Smooth muscle cell (in vitro differentiated cells): ENCODE measurements around the gene ZNF282. TPM values are rescaled to one million over a fixed set of nuclear protein-coding genes. Genes with fewer than 3 reads are reported as not detected.

Experiments
- DNase-seq: peaks from one replicate; lab custom pipeline; 2025; ENCODE audit not compliant: unreplicated experiment; lab: John Stamatoyannopoulos, UW
- H2AFZ ChIP-seq: fragments of 200-600 bp; sonication (generic); 2 replicates; pipeline ENCODE4 v1.6.0; 2016; ENCODE audit warnings: antibody characterized with exemption, low read depth, mild to moderate bottlenecking
- H3F3A ChIP-seq: fragments of 200-600 bp; sonication (generic); 2 replicates; pipeline ENCODE4 v1.6.0; 2017; ENCODE audit warnings: antibody characterized with exemption, low read depth
- H3K27ac ChIP-seq: fragments of 200-600 bp; sonication (generic); 2 replicates; pipeline ENCODE4 v1.5.1; 2016; ENCODE audit warnings: low read depth, mild to moderate bottlenecking
- H3K27me3 ChIP-seq: fragments of 200-600 bp; sonication (generic); 2 replicates; pipeline ENCODE4 v1.6.1; 2016; ENCODE audit warnings: low read depth, mild to moderate bottlenecking
- H3K36me3 ChIP-seq: fragments of 200-600 bp; sonication (generic); 2 replicates; pipeline ENCODE4 v1.5.1; 2016; ENCODE audit warnings: low read depth
- H3K4me1 ChIP-seq: fragments of 200-600 bp; sonication (generic); 2 replicates; pipeline ENCODE4 v1.5.1; 2016; ENCODE audit warnings: low read depth
- H3K4me2 ChIP-seq: fragments of 200-600 bp; sonication (generic); 2 replicates; pipeline ENCODE4 v1.6.0; 2016; ENCODE audit warnings: mild to moderate bottlenecking
- H3K4me3 ChIP-seq: fragments of 200-600 bp; sonication (generic); 2 replicates; pipeline ENCODE4 v1.5.1; 2016; ENCODE audit warnings: mild to moderate bottlenecking
- H3K79me2 ChIP-seq: fragments of 200-600 bp; sonication (generic); 2 replicates; pipeline ENCODE4 v1.6.0; 2016; ENCODE audit warnings: low read depth, mild to moderate bottlenecking
- H3K9ac ChIP-seq: fragments of 200-600 bp; sonication (generic); 2 replicates; pipeline ENCODE4 v1.6.0; 2016; ENCODE audit warnings: low read depth
- H3K9me3 ChIP-seq: fragments of 200-600 bp; sonication (generic); replicated peaks from 2 replicates; pipeline ENCODE4 v1.5.1; 2016; ENCODE audit warnings: low read depth
- H4K20me1 ChIP-seq: fragments of 200-600 bp; sonication (generic); 2 replicates; pipeline ENCODE4 v1.6.0; 2016; ENCODE audit warnings: low read depth
- WGBS: methylation state at CpG from one replicate; pipeline ENCODE4 v1.1.7; 2016; ENCODE audit warnings: low lambda C conversion rate; 5-methylcytosine and 5-hydroxymethylcytosine counted together
- polyA plus RNA-seq: library from polyadenylated mRNA; unstranded; fragments of >200 nt; fragmentation: Nextera tagmentation; extraction: Ambion mirVana; gene quantifications from 2 replicates; pipeline ENCODE4 v1.2.1, GENCODE V29; 2016
- total RNA-seq: library from RNA; depleted of rRNA; stranded (reverse); fragments of >200 nt; gene quantifications from 2 replicates; pipeline ENCODE4 v1.2.3, GENCODE V29; 2014
- TF ChIP-seq, protein P1 (sequence below): fragments of 200-600 bp; sonication (generic); IDR thresholded peaks from 2 replicates; pipeline ENCODE4 v1.5.1; 2017; ENCODE audit warnings: borderline replicate concordance, mild to moderate bottlenecking, antibody characterized with exemption; ENCODE audit not compliant: insufficient read depth, poor library complexity, severe bottlenecking

Gene ZNF282
- total and polyA plus RNA-seq, 2 experiments from 2014 or later, result 5.0 to 8.9 TPM

DNA sequence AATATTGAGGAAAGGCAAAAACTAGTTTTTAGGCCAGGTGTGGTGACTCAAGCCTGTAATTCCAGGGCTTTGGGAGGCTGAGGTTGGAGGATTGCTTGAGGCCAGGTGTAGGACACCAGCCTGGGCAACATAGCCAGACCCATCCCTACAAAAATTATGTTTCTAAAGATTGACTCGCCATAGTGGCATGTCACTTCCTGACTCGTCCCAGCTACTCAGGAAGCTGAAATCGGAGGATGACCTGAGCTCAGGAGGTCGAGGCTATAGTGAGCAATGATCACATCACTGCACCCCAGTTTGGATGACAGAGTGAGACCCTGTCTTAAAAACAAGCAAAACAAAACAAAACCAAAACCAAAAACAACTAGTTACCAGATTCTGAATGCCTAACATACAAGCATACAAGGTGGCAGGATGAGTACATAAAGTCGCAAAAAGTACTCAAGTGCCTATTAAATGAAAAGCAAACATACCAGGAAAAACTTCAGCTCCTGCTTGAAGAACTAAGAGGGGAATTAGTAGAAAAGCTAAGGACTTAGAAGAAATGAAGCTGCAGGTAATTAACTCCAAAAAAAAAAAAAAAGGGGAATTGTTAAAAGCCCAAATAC lies 34.0 kb upstream of the ZNF282 start:
- 70% methylated on average over 5 of the region's 5 CpGs for WGBS
- TF ChIP-seq, protein P1, sequence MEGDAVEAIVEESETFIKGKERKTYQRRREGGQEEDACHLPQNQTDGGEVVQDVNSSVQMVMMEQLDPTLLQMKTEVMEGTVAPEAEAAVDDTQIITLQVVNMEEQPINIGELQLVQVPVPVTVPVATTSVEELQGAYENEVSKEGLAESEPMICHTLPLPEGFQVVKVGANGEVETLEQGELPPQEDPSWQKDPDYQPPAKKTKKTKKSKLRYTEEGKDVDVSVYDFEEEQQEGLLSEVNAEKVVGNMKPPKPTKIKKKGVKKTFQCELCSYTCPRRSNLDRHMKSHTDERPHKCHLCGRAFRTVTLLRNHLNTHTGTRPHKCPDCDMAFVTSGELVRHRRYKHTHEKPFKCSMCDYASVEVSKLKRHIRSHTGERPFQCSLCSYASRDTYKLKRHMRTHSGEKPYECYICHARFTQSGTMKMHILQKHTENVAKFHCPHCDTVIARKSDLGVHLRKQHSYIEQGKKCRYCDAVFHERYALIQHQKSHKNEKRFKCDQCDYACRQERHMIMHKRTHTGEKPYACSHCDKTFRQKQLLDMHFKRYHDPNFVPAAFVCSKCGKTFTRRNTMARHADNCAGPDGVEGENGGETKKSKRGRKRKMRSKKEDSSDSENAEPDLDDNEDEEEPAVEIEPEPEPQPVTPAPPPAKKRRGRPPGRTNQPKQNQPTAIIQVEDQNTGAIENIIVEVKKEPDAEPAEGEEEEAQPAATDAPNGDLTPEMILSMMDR, result no peak
- no peak overlapping the region for H3K4me3 ChIP-seq
- H3F3A ChIP-seq, result no peaks in the 10 kb centered on the region
- no peaks in the 10 kb centered on the region for H3K4me1 ChIP-seq
- H3K9me3 ChIP-seq, result no peaks in the 10 kb centered on the region
- H3K9ac ChIP-seq, result no peak overlapping the region
- H4K20me1 ChIP-seq, result peaks cover 48% of the 10 kb centered on the region
- no peak overlapping the region for H2AFZ ChIP-seq
- H3K27ac ChIP-seq, result no peak overlapping the region
- no peak for DNase-seq
- no peak overlapping the region for H3K4me2 ChIP-seq
- peaks cover 38% of the 10 kb centered on the region for H3K79me2 ChIP-seq
- H3K36me3 ChIP-seq, result peaks cover 10% of the 10 kb centered on the region
- H3K27me3 ChIP-seq, result no peaks in the 10 kb centered on the region

DNA sequence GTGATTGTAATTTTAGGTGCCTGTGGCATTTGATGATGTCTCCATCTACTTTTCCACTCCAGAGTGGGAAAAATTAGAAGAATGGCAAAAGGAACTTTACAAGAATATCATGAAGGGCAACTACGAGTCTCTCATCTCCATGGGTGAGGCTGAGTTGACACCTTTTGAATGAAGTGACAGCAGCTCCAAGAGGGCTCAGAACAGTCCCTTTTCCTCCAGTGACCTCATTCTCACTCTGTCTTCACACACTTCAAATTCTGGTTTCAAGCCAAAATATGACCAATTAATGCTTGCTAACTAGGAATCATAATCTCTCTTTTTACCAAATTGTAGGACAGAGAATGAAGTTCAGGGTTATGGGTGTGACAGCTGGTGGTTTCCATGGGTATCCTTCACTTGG lies 29.2 kb upstream of the ZNF282 start:
- no peak overlapping the region for H3K27ac ChIP-seq
- no peak overlapping the region for H3K9ac ChIP-seq
- DNase-seq, result no peak
- TF ChIP-seq, protein P1, result no peak
- H3K79me2 ChIP-seq, result peaks cover 21% of the 10 kb centered on the region
- H3F3A ChIP-seq, result no peaks in the 10 kb centered on the region
- H4K20me1 ChIP-seq, result peaks cover 11% of the 10 kb centered on the region
- no peaks in the 10 kb centered on the region for H3K4me1 ChIP-seq
- H3K4me2 ChIP-seq, result no peak overlapping the region
- peaks cover 25% of the 10 kb centered on the region for H3K36me3 ChIP-seq
- no peak overlapping the region for H2AFZ ChIP-seq
- 95% methylated on average over 1 of the region's 1 CpG for WGBS
- H3K9me3 ChIP-seq, result no peaks in the 10 kb centered on the region
- no peak overlapping the region for H3K4me3 ChIP-seq
- no peaks in the 10 kb centered on the region for H3K27me3 ChIP-seq

DNA sequence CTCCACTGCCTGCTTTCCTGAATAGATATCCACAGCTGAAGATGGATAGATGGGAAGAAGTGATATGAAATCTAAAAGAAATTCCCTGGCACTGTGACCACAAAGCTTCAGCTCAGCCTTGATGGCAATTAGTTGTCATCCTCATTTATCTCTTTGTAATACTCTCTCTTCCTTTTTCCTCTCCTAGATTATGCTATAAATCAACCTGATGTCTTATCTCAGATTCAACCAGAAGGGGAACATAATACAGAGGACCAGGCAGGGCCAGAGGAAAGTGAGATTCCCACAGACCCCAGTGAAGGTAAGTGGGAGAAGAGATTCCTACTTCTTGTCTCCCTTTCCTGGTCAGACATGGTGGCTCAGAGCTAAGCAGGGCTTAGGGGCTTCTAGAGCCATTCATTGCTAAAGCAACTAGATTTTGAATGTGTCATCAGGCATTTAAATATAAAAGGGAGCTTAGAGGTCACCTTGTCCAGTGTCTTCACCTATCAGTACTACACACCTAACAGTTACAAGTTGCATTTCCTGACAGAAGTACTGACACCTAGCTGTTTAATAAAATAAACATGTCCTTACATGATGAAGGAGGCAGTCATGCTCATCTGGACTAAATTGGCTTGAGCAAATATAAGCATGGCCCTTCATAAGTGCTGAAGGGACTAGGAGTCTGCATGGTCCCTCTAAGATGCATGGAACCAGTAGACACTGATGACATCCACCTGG lies 28.6 kb upstream of the ZNF282 start:
- Histone ChIP-seq H3K4me3 (no peak overlapping the region), H3K4me2 (no peak overlapping the region), H3K27me3 (no peaks in the 10 kb centered on the region), H3K4me1 (no peaks in the 10 kb centered on the region), H3K79me2 (peaks cover 18% of the 10 kb centered on the region), H3K9me3 (no peaks in the 10 kb centered on the region), H4K20me1 (peaks cover 6% of the 10 kb centered on the region), H3F3A (no peaks in the 10 kb centered on the region), H3K36me3 (peaks cover 25% of the 10 kb centered on the region), H3K9ac (no peak overlapping the region), H2AFZ (no peak overlapping the region), H3K27ac (no peak overlapping the region)
- TF ChIP-seq, protein P1, result no peak
- no peak for DNase-seq
